ENCODE measurements around the gene NKPD1. TPM values are rescaled to one million over a fixed set of nuclear protein-coding genes. Genes with fewer than 3 reads are reported as not detected.

The NKPD1 gene
- total RNA-seq, 1 donor from 2014 or later, result not detected

GRCh38 chr19:45146251-45146650 is 14.5 kb downstream of the NKPD1 start:
- H2AFZ ChIP-seq (ENCODE audit: low read depth, low read length), result no peak overlapping the region
- H3K27me3 ChIP-seq (ENCODE audit: insufficient read depth, low read length), result peaks cover 3% of the 10 kb centered on the region
- no peak overlapping the region for H3K4me3 Mint-ChIP-seq (ENCODE audit: unreplicated experiment)
- no peak for DNase-seq (ENCODE audit: low read depth)
- no peak for FAIRE-seq
- no peak overlapping the region for H3K27ac Mint-ChIP-seq (ENCODE audit: unreplicated experiment)
- H3K79me2 ChIP-seq (ENCODE audit: insufficient read depth, low read length), result no peaks in the 10 kb centered on the region
- peaks cover 3% of the 10 kb centered on the region for H3K36me3 ChIP-seq (ENCODE audit: insufficient read depth, low read length)
- H3K4me1 Mint-ChIP-seq (ENCODE audit: low read depth, unreplicated experiment), result peaks cover 2% of the 10 kb centered on the region
- H4K20me1 ChIP-seq (ENCODE audit: insufficient read depth, low read length), result peaks cover 24% of the 10 kb centered on the region
- H3K9me3 Mint-ChIP-seq (ENCODE audit: unreplicated experiment), result peaks cover 2% of the 10 kb centered on the region
- no peaks in the 10 kb centered on the region for H3K27me3 Mint-ChIP-seq (ENCODE audit: low read depth, unreplicated experiment)
- H3K9me3 ChIP-seq (ENCODE audit: insufficient read depth, low read depth, low read length), result no peaks in the 10 kb centered on the region
- no peaks in the 10 kb centered on the region for H3K4me1 ChIP-seq (ENCODE audit: insufficient read depth, low read length)
- H3K4me2 ChIP-seq (ENCODE audit: low read length), result no peak overlapping the region
- peaks cover 25% of the 10 kb centered on the region for H3K36me3 Mint-ChIP-seq (ENCODE audit: low read depth, unreplicated experiment)
- no peak overlapping the region for H3K27ac ChIP-seq (ENCODE audit: low read depth, low read length)
- no peak overlapping the region for H3K4me3 ChIP-seq (ENCODE audit: insufficient read depth, low read depth, low read length)
- no peak overlapping the region for H3K9ac ChIP-seq (ENCODE audit: low read length)
- no peak for TF ChIP-seq EZH2 (IDR thresholded peaks at IDR 0.05; ENCODE audit: insufficient read depth, low read length)
- TF ChIP-seq, protein P1, sequence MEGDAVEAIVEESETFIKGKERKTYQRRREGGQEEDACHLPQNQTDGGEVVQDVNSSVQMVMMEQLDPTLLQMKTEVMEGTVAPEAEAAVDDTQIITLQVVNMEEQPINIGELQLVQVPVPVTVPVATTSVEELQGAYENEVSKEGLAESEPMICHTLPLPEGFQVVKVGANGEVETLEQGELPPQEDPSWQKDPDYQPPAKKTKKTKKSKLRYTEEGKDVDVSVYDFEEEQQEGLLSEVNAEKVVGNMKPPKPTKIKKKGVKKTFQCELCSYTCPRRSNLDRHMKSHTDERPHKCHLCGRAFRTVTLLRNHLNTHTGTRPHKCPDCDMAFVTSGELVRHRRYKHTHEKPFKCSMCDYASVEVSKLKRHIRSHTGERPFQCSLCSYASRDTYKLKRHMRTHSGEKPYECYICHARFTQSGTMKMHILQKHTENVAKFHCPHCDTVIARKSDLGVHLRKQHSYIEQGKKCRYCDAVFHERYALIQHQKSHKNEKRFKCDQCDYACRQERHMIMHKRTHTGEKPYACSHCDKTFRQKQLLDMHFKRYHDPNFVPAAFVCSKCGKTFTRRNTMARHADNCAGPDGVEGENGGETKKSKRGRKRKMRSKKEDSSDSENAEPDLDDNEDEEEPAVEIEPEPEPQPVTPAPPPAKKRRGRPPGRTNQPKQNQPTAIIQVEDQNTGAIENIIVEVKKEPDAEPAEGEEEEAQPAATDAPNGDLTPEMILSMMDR (IDR thresholded peaks at IDR 0.05; ENCODE audit: insufficient read depth, low read depth, low read length), result no peak

DNA sequence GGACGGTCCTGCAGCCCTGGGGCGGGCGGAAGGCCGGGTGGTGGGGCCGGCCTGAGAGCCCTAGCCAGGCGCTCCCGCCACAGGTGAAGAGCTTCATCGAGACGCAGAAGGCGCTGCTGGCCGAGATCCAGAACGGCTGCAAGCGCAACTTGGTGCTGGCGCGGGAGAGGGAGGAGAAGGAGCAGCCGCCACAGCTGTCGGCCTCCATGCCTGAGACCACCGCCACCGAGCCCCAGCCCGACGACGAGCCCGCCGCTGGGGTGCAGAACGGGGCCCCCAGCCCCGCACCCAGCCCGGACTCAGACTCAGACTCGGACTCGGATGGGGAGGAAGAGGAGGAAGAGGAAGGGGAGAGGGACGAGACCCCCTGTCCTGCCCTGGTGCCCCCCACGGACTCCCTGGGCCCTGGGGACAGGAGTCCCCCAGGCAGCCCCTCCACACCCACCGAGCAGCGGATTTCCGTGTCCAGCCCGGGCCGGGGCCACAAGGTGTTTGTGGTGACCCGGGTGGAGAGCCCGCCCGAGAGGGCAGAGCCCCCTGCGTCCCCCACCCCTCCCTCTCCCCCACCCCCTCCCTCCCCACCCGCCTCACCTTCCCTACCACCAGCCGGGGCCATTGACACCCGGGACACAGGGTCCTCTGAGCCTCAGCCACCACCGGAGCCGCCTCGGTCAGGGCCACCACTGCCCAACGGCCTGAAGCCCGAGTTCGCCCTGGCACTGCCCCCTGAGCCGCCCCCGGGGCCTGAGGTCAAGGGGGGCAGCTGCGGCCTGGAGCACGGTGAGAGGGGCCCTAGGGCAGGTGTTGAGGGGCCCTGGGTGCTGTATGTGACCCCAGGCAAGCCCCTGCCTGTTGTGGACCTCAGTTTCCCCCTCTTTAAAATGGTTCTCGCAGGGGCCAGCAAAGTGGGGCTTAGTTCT is 15.3 kb downstream of the NKPD1 start:
- no peak overlapping the region for H3K4me2 ChIP-seq (ENCODE audit: low read length)
- H2AFZ ChIP-seq (ENCODE audit: low read depth, low read length), result no peak overlapping the region
- no peaks in the 10 kb centered on the region for H3K27me3 ChIP-seq (ENCODE audit: insufficient read depth, low read length)
- H3K4me1 Mint-ChIP-seq (ENCODE audit: low read depth, unreplicated experiment), result peaks cover 2% of the 10 kb centered on the region
- H3K9me3 ChIP-seq (ENCODE audit: insufficient read depth, low read depth, low read length), result no peaks in the 10 kb centered on the region
- TF ChIP-seq EZH2 (IDR thresholded peaks at IDR 0.05; ENCODE audit: insufficient read depth, low read length), result no peak
- TF ChIP-seq, protein P1 (IDR thresholded peaks at IDR 0.05; ENCODE audit: insufficient read depth, low read depth, low read length), result no peak
- H3K79me2 ChIP-seq (ENCODE audit: insufficient read depth, low read length), result no peaks in the 10 kb centered on the region
- FAIRE-seq (no peak), DNase-seq (ENCODE audit: low read depth) (no peak)
- H3K4me1 ChIP-seq (ENCODE audit: insufficient read depth, low read length), result no peaks in the 10 kb centered on the region
- H3K4me3 Mint-ChIP-seq (ENCODE audit: unreplicated experiment), result no peak overlapping the region
- H3K27ac Mint-ChIP-seq (ENCODE audit: unreplicated experiment), result no peak overlapping the region
- peaks cover 16% of the 10 kb centered on the region for H4K20me1 ChIP-seq (ENCODE audit: insufficient read depth, low read length)
- H3K27ac ChIP-seq (ENCODE audit: low read depth, low read length), result no peak overlapping the region
- H3K36me3 Mint-ChIP-seq (ENCODE audit: low read depth, unreplicated experiment), result peaks cover 24% of the 10 kb centered on the region
- H3K9ac ChIP-seq (ENCODE audit: low read length), result no peak overlapping the region
- H3K27me3 Mint-ChIP-seq (ENCODE audit: low read depth, unreplicated experiment), result no peaks in the 10 kb centered on the region
- peaks cover 3% of the 10 kb centered on the region for H3K36me3 ChIP-seq (ENCODE audit: insufficient read depth, low read length)
- no peak overlapping the region for H3K4me3 ChIP-seq (ENCODE audit: insufficient read depth, low read depth, low read length)
- H3K9me3 Mint-ChIP-seq (ENCODE audit: unreplicated experiment), result peaks cover 2% of the 10 kb centered on the region

Data from astrocyte (in vitro differentiated cells and primary cell).